HG03175 (cell line): ENCODE measurements around the gene APH1B.

ENCODE experiments used
- ATAC-seq: cut with Tn5 transposase; IDR thresholded peaks from one replicate; pipeline ENCODE4 v1.9.1; 2021; ENCODE audit warnings: mild to moderate bottlenecking, moderate library complexity; ENCODE audit not compliant: unreplicated experiment

The APH1B gene

DNA sequence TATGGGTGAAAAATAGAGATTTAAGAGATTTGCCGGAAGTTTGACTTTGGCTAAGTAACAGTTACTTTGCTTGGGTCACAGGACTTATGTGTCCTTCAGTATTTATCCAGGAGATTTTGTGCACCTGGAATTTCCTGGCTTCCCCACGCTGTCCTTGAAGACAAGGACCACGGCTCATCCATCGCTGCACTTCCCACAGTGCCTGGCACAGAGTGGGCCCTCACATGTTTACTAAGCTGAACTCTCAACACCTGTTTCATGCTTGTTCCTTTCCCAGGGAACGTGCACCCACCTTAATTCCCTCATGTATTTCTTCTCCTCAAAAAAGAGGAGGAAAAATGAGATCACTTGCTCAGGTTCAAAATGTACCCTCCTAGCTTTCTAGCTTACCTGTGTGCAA, 72.2 kb downstream of the APH1B start:
- no peak for ATAC-seq

DNA sequence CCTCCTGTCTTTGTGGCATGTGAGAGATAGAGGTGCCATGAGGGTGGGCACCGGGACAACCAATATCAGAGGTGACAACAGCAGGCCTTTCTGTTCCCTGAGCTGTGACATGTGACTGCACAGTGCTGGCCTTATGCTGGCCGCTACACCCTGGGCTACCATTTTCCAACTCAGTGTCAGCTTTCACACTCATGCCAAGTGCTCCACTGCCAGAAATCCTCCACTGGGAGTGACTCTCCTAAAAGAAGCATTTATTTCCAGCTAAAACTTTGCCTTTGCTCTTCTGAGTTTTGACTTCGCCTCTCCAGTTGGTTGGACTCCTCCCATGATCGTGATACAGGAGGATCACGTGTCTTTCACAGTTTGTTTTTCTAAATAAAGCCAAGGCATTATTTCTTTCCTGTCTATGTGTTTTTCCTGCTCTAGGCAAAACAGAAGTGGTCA, 72.8 kb downstream of the APH1B start:
- no peak for ATAC-seq

DNA sequence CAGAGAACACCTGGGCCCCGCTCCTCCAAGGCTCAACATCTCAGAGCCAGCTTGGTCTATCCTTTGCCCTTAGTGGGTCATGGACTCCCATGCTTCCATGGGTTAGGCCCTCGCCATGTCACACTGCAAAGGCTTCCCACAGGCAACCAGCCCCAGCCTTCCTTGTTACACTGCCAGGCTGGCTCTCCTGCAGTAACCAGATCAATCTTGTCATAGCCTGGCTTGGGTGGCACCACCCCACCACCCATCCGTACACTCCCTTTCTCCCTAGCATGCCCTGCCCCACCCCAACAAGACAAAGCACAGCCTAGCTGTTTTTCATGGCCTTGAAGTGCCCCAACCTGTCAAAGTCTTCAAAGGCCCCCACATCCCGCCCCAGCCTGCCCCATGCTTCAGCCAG, 73.8 kb downstream of the APH1B start:
- no peak for ATAC-seq

DNA sequence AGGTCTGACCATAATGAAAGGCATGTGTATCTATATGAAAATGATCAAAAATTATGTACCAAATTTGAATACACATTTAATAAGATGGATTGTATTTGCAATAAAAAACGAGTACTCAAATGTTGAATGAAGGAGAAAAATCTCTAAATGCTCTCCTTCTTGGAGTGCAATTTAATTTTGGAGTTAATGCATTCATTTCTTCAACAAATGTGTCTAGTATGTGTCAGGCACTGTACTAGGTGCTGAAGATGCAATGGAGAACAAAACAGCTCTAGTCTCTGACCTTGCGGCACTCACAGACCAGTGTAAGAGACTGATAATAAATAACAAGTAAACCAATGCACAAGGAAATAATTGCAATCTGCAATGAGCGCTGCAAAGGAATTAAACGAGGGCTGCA, 75.4 kb downstream of the APH1B start:
- no peak for ATAC-seq

DNA sequence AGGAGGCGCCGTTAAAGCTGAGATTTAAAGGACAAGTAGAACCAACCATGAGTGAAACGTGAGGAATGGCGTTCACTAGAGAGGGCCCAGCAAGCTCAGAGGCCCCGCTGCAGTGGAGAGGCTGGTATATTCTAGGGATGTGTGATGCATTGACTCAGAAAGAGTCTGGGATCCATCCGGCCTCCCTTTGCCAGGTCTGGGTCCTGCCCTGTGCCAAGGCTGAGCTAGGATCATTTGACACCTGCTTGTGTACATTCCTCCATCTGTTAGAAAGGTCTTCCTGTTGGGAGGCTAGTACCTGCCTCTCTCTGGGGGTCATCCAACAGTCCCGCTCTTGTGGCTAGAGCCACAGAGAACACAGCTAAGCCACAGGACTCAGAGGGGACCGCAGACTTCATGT, 75.9 kb downstream of the APH1B start:
- no peak for ATAC-seq

DNA sequence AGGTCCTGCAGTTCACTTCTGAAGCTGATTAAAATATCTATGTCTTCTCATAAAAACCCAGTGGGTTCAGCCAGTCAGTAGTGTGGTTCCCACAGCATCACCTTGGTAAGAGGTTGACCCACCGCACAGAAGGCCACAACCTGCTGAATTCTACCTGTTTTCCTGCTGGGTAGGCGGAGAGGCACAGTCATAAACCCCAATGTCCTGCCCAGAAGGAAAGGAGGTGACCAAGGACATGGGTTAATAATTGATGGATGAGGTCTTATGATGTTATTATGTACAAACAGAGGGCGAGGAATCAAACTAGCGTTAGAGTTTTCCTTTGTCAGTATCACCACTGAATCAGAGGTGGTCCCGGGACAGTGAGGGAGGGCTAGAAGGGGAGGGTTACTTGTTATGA, 76.5 kb downstream of the APH1B start:
- ATAC-seq: no peak

DNA sequence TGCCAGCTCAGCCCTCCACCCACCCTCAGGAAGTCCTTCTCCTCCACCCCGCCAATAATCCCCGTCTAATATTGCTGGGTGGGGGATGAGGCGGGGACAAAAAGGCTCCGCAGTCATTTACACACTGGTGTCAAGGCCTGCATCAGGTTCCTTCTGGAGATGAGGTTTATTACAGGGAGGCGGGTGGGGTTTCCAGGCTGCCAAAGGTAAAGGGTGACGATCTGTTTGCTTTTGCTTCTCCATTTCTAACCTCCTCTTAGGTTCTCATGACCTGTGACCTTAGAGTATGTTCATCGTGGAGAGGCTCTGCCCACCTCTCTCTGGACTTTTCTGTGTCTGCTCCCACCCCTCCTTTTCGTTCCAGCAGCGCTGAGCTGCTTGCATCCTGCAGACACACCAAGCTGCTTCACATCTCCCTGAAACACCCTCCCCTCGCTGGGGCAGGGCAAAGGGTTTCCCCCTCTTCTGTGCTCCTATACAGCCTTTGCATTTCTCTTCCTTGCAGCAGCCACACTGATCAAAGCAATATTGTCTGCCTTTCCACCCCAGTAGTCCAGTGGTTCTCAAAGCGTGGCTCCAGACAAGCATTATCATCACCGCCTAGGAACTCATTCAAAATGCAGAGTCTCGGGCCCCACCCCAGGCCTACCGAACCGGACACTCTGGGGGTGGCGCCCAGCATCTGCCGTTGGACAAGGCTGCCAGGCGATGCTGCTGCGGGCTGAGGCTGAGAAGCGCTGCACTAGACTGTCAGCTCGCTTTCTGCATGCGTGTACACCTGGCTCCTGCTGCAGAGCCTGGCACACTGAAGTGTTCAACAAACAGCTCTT, 77.6 kb downstream of the APH1B start:
- no peak for ATAC-seq

DNA sequence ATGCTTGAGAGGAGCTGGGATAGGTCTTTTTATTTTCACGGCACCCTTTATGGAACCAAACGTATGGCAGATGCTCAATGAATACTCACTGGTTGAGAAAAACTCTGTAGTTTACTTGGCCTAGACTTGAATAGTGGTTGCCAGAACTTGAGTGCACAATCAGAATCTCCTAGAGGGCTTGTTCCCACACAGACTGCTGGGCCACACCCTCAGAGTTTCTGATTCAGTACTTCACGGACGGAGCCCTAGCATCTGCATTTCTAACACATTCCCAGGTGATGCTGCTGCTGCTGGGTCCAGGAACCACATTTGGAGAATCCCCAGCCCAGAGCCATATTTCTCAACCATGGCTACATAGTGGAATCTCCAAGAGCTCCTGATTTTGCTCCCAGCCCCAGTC, 79.7 kb downstream of the APH1B start:
- ATAC-seq: no peak

DNA sequence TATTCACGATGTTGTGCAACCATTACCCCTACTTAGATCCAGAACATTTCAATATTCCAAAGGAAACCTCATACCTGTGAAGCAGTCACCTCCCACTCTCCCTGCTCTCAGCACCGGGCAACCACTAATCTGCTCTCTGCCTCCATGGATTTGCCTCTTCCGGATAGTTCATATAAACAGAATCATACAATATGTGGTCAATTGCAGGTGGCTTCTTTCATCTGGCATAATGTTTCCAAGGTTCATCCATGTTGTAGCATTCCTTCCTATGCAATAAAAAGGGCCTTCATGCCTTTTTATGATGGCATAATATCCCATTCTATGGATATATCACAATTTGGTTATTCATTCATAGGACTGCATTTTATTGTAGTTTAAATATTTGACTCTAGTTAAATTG, 80.3 kb downstream of the APH1B start:
- ATAC-seq: no peak

DNA sequence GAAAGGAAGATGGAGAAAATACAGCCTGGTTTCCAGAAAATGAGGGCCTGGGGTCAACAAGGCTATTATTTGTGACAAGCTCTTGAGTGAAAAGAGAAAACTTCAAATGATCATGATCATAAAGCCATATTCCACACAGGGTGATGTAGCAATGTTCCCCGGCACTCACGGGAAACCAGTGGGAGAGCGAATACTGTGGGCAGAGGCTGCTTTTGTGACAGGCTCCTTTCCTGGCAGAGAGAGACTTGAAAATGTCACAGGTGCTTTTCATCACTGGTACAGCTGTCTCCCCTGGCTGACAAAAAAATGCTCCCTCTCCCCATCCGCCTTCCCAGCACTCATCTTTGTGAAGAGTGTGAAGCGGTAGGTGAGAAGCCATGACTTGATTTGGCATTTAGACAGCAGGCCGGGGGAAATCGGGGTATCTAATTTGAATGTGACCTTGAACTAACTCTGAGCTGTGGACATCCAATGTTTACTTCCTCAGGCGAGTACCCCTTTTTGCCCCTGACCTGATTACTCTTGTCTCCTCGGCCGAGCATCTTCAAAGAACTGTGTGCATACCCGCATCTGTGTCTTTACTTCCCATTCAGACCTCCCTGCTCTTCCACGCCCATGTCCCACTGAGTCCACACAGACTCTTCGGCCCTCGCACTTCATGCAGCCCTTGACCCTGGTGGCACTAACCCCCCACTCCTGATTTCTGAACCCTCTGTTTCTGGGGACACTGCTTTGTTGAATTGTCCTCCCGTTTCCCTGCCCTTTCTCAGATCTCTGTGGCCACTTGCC, 81.0 kb downstream of the APH1B start:
- no peak for ATAC-seq
